Activated CD8-positive, alpha-beta T cell treated with anti-CD3 and anti-CD28 coated beads for 36 hours (primary cell): ENCODE results near the gene ENPP7. TPM values are rescaled to one million over a fixed set of nuclear protein-coding genes. Genes with fewer than 3 reads are reported as not detected.

Source experiments
- ATAC-seq: fragments of 200-7000 bp; cut with Tn5 transposase; one replicate; pipeline ENCODE4 v1.10.0; 2021; ENCODE audit warnings: mild to moderate bottlenecking, moderate library complexity
- CTCF ChIA-PET: fragments of 350-600 bp; sonication (Branson Sonifier 250); formaldehyde crosslinking; loops from one replicate; lab custom pipeline; 2021; ENCODE audit warnings: antibody characterized with exemption; lab: Charles Lee
- POLR2A ChIA-PET: fragments of 350-600 bp; sonication (Branson Sonifier 250); formaldehyde crosslinking; loops from one replicate; lab custom pipeline; 2021; ENCODE audit warnings: antibody characterized with exemption; lab: Charles Lee
- DNase-seq: peaks from one replicate; pipeline ENCODE4 v3.0.0-alpha.2; 2020
- H3K27ac Mint-ChIP-seq: one replicate; pipeline ENCODE4 v1.8.0; 2021; ENCODE audit warnings: mild to moderate bottlenecking, mixed read lengths
- H3K27me3 Mint-ChIP-seq: one replicate; pipeline ENCODE4 v1.8.0; 2021; ENCODE audit warnings: mixed read lengths
- H3K36me3 Mint-ChIP-seq: one replicate; pipeline ENCODE4 v1.8.0; 2021; ENCODE audit warnings: low read depth, mixed read lengths
- H3K4me1 Mint-ChIP-seq: one replicate; pipeline ENCODE4 v1.8.0; 2021; ENCODE audit warnings: low read depth, mixed read lengths
- H3K4me3 Mint-ChIP-seq: one replicate; pipeline ENCODE4 v1.8.0; 2021; ENCODE audit warnings: mild to moderate bottlenecking, moderate library complexity, mixed read lengths
- H3K9me3 Mint-ChIP-seq: one replicate; pipeline ENCODE4 v1.8.0; 2021; ENCODE audit warnings: mixed read lengths
- CTCF ChIP-seq: fragments of 200-600 bp; IDR thresholded peaks from one replicate; pipeline ENCODE4 v1.8.0; 2022; ENCODE audit warnings: antibody characterized with exemption, mild to moderate bottlenecking
- intact Hi-C: fragments of 100-400 bp; cut with micrococcal nuclease; formaldehyde crosslinking; loops from one replicate; pipeline ENCODE4 v1.10.0; 2022
- total RNA-seq, 2 experiments: library from RNA; stranded (reverse); gene quantifications; one replicate each; pipeline ENCODE4 v1.2.3, GENCODE V29; 2021

Gene ENPP7
- total RNA-seq, 2 experiments from 2014 or later = 0.16 TPM; not detected in 1

GRCh38 chr17:79707931-79708891, 22.5 kb upstream of the ENPP7 start:
- POLR2A ChIA-PET = no interaction called here
- ATAC-seq (peak; percentile 64), DNase-seq (peak; percentile 67)
- intact Hi-C loops = no loop called here
- no peak overlapping the region for H3K4me3 Mint-ChIP-seq
- H3K27me3 Mint-ChIP-seq = peaks cover 3% of the 10 kb centered on the region
- H3K27ac Mint-ChIP-seq = no peak overlapping the region
- CTCF ChIA-PET = interaction anchor here (0.5 to 2.0 kb wide), 11 partner anchors 8 to 316 kb away, joined by 3 to 7 read pairs (median 3); no protein-coding TSS in a partner anchor
- TF ChIP-seq CTCF = peak; percentile 93
- no peaks in the 10 kb centered on the region for H3K4me1 Mint-ChIP-seq
- no peaks in the 10 kb centered on the region for H3K36me3 Mint-ChIP-seq
- no peaks in the 10 kb centered on the region for H3K9me3 Mint-ChIP-seq

DNA sequence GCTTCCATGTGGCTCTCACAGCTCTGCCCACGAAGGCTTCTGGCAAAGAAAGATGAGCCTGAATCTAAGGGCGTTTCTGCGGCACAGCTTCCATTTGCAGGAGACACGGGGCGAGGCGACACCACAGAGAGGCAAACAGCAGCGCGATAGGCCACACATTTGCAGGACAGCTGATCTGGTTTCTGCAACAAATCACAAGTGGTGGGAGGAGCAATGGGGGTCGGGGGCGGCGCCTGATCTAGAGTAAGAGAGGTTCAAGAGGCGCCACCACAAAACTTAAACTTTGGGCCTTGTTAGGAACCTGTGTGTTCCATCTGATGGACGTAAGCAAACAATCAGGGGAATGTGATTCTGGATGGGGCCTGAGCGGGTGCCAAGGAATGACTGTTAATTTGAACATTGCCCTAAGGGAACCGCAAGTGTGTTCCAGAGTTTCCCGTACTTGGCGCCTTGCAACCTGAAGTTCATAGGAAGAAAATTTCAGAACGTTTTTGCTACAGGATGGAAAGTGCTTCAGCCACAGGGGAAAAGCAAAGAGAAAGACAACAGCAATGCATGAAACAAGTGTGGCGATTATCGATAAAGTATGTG, 18.9 kb upstream of the ENPP7 start:
- ChIA-PET CTCF (no interaction called here), POLR2A (no interaction called here)
- intact Hi-C loops = no loop called here
- no peak for TF ChIP-seq CTCF
- no peaks in the 10 kb centered on the region for H3K4me1 Mint-ChIP-seq
- H3K27ac Mint-ChIP-seq = no peak overlapping the region
- ATAC-seq = no peak
- H3K36me3 Mint-ChIP-seq = no peaks in the 10 kb centered on the region
- no peak overlapping the region for H3K4me3 Mint-ChIP-seq
- H3K27me3 Mint-ChIP-seq = peaks cover 3% of the 10 kb centered on the region
- H3K9me3 Mint-ChIP-seq = no peaks in the 10 kb centered on the region
- no peak for DNase-seq

- no peak for ATAC-seq
- Mint-ChIP-seq H3K27me3 (peaks cover 3% of the 10 kb centered on the region), H3K4me1 (no peaks in the 10 kb centered on the region), H3K36me3 (no peaks in the 10 kb centered on the region), H3K27ac (no peak overlapping the region), H3K4me3 (no peak overlapping the region), H3K9me3 (no peaks in the 10 kb centered on the region)
- intact Hi-C loops = no loop called here
- CTCF ChIA-PET = no interaction called here
- DNase-seq = no peak
- no peak for TF ChIP-seq CTCF
- POLR2A ChIA-PET = no interaction called here
These were observed 17.4 kb upstream of the ENPP7 start for GRCh38 chr17:79713391-79713790.

DNA sequence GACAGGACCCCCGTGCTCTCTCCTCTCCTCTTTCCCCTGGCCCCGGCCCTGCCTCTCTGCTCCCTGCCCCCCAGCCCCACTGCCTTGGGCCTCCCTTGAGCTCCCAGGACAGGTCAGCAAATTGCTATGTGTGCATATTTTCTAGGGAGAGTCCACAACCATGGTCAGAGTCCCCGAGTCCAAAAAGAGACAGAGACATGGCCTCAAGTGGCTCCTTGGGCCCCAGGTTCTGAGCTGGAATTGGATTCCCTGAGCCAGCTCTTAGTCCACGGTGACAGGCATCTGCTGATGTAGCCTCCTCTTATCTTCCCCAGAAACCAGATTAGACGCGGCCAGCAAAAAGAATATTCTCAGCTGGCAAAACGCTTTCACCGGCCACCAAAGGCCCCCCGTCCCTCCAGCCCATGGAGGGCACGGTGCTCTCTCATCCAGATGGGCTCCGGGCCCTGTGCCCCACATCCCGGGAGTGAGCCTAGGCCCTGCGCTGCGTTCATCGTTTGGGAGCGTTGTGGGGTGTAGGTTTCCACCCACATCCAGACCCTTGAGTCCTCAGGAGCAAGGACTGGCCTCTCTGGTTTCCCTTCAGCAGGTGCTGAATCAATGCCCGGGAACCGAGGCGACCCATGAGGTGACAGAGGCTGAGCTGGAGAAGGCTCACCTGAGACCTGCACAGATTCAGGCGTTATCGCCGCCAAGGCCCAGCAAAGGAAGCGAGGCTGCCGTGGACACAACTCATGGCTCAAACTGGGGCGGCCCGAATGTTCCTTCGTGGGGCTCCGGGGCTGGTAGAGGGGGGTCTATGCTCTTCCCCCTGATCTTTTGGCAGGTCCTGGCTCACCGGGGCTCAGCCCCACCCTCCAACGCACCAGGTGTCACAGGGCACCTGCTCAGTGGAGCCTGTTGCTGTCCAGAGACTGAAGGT, 16.3 kb upstream of the ENPP7 start:
- intact Hi-C loops = no loop called here
- ATAC-seq (no peak), DNase-seq (no peak)
- CTCF ChIA-PET = no interaction called here
- POLR2A ChIA-PET = no interaction called here
- Mint-ChIP-seq H3K4me1 (no peaks in the 10 kb centered on the region), H3K4me3 (no peak overlapping the region), H3K9me3 (no peaks in the 10 kb centered on the region), H3K27ac (no peak overlapping the region), H3K36me3 (no peaks in the 10 kb centered on the region), H3K27me3 (peaks cover 3% of the 10 kb centered on the region)
- TF ChIP-seq CTCF = no peak
